Liver (tissue), 3 donors: ENCODE results near the gene TMEM126B.

ENCODE experiments used
- EGR1 ChIP-seq, 2 donors: IDR thresholded peaks; 2 replicates each; pipeline ENCODE4 v1.6.1; 2016 to 2018; ENCODE audit warnings: antibody characterized with exemption in 2 of 2, low read depth in 2 of 2
- FOXA1 ChIP-seq: IDR thresholded peaks from 2 replicates; pipeline ENCODE4 v1.6.1; 2016; ENCODE audit warnings: antibody characterized with exemption
- GABPA ChIP-seq, 2 donors: IDR thresholded peaks in 1 of 2; conservative IDR thresholded peaks in 1 of 2; 2 replicates each; pipeline ENCODE4 v1.6.1; 2016; ENCODE audit warnings: antibody characterized with exemption in 2 of 2, mild to moderate bottlenecking in 1 of 2, moderate library complexity in 1 of 2
- HNF4G ChIP-seq: IDR thresholded peaks from 2 replicates; pipeline ENCODE4 v1.6.1; 2016; ENCODE audit warnings: antibody characterized with exemption
- JUND ChIP-seq, 2 donors: IDR thresholded peaks; 2 replicates each; pipeline ENCODE4 v1.6.1; 2016; ENCODE audit warnings: antibody characterized with exemption in 2 of 2
- RXRA ChIP-seq, 2 donors: IDR thresholded peaks; 2 replicates each; pipeline ENCODE4 v1.6.1; 2017 to 2018; ENCODE audit warnings: antibody characterized with exemption in 2 of 2, mild to moderate bottlenecking in 1 of 2
- TAF1 ChIP-seq: conservative IDR thresholded peaks from 2 replicates; pipeline ENCODE4 v1.6.1; 2016; ENCODE audit warnings: antibody characterized with exemption, mild to moderate bottlenecking
- YY1 ChIP-seq: IDR thresholded peaks from 2 replicates; pipeline ENCODE4 v1.6.1; 2016; ENCODE audit warnings: antibody characterized with exemption, mild to moderate bottlenecking
- TF ChIP-seq, protein P1 (sequence below): IDR thresholded peaks from 2 replicates; pipeline ENCODE4 v1.6.1; 2016; ENCODE audit warnings: antibody characterized with exemption
- TF ChIP-seq, protein P2 (sequence below): IDR thresholded peaks from 2 replicates; pipeline ENCODE4 v1.6.1; 2016; ENCODE audit warnings: antibody characterized with exemption
- TF ChIP-seq, protein P3 (sequence below): fragments of 150-350 bp; IDR thresholded peaks from 2 replicates; pipeline ENCODE4 v1.5.1; 2017; ENCODE audit warnings: improper control_type of control experiment, low read depth, low read length; ENCODE audit not compliant: missing input control
- TF ChIP-seq, protein P4 (sequence below): IDR thresholded peaks from 2 replicates; pipeline ENCODE4 v1.6.1; 2016; ENCODE audit warnings: antibody characterized with exemption, mild to moderate bottlenecking
- TF ChIP-seq, protein P5 (sequence below): IDR thresholded peaks from 2 replicates; pipeline ENCODE4 v1.6.1; 2016; ENCODE audit warnings: antibody characterized with exemption
- donor health status: healthy.
- donor health status: healthy.

DNA sequence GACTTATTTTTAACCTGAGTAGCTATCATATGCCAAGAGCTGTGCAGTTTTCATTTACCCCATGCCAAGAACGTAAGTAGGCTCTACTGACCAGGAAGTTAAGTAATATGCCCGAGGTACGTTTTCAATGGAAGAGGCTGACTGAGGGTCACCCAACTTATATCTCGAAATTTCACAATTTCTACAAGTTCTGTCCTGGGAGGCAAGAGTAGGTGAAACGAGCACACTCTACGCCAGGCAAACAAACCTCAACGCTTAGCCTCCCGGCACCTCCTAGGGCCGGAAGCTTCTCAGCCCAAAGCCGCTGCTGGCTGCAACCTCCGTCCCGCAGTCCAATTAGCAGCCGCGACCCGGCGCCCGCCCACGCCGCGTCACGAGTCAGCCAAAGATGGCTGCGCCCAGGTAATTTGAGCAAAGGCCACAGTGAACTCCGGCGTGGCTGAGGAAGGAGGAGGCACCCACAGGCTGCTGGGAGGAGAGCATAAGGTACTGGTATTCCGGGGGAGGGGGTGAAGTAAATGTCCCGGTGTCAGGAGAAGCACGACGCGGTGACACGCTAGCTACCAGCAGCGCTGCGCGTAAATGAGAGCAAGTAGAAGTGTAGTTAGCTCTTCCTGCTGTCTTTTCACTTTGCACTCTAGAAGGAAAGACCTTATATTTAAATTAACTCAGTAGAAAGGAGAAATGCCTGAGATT lies 19.4 kb downstream of the TMEM126B start, which contains the start of gene TMEM126A:
- TF ChIP-seq, protein P1, sequence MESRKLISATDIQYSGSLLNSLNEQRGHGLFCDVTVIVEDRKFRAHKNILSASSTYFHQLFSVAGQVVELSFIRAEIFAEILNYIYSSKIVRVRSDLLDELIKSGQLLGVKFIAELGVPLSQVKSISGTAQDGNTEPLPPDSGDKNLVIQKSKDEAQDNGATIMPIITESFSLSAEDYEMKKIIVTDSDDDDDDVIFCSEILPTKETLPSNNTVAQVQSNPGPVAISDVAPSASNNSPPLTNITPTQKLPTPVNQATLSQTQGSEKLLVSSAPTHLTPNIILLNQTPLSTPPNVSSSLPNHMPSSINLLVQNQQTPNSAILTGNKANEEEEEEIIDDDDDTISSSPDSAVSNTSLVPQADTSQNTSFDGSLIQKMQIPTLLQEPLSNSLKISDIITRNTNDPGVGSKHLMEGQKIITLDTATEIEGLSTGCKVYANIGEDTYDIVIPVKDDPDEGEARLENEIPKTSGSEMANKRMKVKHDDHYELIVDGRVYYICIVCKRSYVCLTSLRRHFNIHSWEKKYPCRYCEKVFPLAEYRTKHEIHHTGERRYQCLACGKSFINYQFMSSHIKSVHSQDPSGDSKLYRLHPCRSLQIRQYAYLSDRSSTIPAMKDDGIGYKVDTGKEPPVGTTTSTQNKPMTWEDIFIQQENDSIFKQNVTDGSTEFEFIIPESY = peak; percentile 83
- TF ChIP-seq, protein P2, sequence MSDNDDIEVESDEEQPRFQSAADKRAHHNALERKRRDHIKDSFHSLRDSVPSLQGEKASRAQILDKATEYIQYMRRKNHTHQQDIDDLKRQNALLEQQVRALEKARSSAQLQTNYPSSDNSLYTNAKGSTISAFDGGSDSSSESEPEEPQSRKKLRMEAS = peak; percentile 46
- TF ChIP-seq FOXA1 = no peak
- TF ChIP-seq, protein P3, sequence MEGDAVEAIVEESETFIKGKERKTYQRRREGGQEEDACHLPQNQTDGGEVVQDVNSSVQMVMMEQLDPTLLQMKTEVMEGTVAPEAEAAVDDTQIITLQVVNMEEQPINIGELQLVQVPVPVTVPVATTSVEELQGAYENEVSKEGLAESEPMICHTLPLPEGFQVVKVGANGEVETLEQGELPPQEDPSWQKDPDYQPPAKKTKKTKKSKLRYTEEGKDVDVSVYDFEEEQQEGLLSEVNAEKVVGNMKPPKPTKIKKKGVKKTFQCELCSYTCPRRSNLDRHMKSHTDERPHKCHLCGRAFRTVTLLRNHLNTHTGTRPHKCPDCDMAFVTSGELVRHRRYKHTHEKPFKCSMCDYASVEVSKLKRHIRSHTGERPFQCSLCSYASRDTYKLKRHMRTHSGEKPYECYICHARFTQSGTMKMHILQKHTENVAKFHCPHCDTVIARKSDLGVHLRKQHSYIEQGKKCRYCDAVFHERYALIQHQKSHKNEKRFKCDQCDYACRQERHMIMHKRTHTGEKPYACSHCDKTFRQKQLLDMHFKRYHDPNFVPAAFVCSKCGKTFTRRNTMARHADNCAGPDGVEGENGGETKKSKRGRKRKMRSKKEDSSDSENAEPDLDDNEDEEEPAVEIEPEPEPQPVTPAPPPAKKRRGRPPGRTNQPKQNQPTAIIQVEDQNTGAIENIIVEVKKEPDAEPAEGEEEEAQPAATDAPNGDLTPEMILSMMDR = no peak
- peak; percentile 99 for TF ChIP-seq YY1
- peak; percentile 83 for TF ChIP-seq TAF1
- peak; percentile 11 for TF ChIP-seq HNF4G
- peak; percentile 95 to 98 for TF ChIP-seq EGR1 (IDR thresholded peaks at IDR 0.05; ENCODE audit: low read depth in 2 of 2)
- TF ChIP-seq RXRA (IDR thresholded peaks at IDR 0.05) = peak; percentile 50 to 60
- peak in 1 of 2 donors; percentile 88 for TF ChIP-seq GABPA (IDR thresholded peaks at IDR 0.05 in 1 of 2, conservative IDR thresholded peaks at IDR 0.05 in 1 of 2)
- TF ChIP-seq JUND (IDR thresholded peaks at IDR 0.05) = no peak
- TF ChIP-seq, protein P4, sequence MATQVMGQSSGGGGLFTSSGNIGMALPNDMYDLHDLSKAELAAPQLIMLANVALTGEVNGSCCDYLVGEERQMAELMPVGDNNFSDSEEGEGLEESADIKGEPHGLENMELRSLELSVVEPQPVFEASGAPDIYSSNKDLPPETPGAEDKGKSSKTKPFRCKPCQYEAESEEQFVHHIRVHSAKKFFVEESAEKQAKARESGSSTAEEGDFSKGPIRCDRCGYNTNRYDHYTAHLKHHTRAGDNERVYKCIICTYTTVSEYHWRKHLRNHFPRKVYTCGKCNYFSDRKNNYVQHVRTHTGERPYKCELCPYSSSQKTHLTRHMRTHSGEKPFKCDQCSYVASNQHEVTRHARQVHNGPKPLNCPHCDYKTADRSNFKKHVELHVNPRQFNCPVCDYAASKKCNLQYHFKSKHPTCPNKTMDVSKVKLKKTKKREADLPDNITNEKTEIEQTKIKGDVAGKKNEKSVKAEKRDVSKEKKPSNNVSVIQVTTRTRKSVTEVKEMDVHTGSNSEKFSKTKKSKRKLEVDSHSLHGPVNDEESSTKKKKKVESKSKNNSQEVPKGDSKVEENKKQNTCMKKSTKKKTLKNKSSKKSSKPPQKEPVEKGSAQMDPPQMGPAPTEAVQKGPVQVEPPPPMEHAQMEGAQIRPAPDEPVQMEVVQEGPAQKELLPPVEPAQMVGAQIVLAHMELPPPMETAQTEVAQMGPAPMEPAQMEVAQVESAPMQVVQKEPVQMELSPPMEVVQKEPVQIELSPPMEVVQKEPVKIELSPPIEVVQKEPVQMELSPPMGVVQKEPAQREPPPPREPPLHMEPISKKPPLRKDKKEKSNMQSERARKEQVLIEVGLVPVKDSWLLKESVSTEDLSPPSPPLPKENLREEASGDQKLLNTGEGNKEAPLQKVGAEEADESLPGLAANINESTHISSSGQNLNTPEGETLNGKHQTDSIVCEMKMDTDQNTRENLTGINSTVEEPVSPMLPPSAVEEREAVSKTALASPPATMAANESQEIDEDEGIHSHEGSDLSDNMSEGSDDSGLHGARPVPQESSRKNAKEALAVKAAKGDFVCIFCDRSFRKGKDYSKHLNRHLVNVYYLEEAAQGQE = peak; percentile 47
- TF ChIP-seq, protein P5, sequence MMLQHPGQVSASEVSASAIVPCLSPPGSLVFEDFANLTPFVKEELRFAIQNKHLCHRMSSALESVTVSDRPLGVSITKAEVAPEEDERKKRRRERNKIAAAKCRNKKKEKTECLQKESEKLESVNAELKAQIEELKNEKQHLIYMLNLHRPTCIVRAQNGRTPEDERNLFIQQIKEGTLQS = peak; percentile 15
